Fibroblast of mammary gland (primary cell): ENCODE data around the gene GLDN.
A peak's percentile ranks its signal among the peaks of the same experiment; 100 is the strongest.
"Not testable (repeated sequence)": the region's sequence is repeated elsewhere in the genome, so short reads cannot be mapped to it uniquely, and the experiment has no call there.

ENCODE experiments used
- DNase-seq: peaks from one replicate; pipeline ENCODE4 v3.0.0-alpha.2; 2010; ENCODE audit warnings: low read depth
- H3K4me3 ChIP-seq: 2 replicates; pipeline ENCODE4 v1.5.1; 2011; ENCODE audit warnings: low read depth, mild to moderate bottlenecking, low read length, moderate library complexity; ENCODE audit not compliant: control insufficient read depth
- TF ChIP-seq, protein P1 (sequence below): conservative IDR thresholded peaks from 2 replicates; pipeline ENCODE4 v1.5.1; 2011; ENCODE audit warnings: low read depth, low read length, inconsistent platforms; ENCODE audit not compliant: control insufficient read depth, insufficient read depth

GLDN gene

DNA sequence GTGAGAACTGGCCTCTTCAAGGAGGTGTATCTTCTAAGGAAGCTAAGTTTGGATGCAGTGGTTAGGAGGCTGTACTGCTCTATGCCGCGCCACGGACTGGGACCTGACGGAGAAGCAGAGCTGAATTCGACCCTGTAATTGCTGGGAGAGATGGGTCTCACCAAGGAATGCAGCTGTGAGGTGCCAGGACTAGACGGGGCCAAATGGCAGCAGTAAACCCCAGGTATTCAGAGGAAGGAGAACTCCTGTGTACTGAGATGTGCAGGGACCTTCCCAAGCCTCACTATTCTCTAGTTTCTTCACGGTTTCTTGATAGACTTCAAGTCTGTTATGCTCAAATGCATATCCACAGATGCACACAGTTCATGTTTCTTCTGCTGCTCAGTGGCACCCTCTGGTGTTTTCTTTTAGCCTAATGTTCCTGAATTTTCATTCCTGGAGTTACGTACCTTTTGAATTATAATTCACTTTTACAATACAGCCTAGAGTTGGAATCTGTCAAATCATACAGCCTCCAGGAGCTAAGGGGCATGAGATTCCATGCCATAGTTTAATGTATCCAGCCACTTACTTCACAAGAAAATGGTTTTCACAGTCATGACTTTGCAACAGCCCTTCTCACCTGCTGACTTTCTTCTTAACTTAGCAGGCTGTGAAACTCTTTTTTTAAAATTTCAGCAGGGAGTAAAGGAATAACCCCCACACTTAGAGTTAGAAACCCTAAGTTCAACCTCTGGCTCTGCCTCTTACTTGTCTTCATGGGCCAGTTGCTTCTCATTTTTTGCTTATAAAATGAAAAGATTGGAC, 61.8 kb downstream of the GLDN start:
- no peak overlapping the region for H3K4me3 ChIP-seq
- TF ChIP-seq, protein P1, sequence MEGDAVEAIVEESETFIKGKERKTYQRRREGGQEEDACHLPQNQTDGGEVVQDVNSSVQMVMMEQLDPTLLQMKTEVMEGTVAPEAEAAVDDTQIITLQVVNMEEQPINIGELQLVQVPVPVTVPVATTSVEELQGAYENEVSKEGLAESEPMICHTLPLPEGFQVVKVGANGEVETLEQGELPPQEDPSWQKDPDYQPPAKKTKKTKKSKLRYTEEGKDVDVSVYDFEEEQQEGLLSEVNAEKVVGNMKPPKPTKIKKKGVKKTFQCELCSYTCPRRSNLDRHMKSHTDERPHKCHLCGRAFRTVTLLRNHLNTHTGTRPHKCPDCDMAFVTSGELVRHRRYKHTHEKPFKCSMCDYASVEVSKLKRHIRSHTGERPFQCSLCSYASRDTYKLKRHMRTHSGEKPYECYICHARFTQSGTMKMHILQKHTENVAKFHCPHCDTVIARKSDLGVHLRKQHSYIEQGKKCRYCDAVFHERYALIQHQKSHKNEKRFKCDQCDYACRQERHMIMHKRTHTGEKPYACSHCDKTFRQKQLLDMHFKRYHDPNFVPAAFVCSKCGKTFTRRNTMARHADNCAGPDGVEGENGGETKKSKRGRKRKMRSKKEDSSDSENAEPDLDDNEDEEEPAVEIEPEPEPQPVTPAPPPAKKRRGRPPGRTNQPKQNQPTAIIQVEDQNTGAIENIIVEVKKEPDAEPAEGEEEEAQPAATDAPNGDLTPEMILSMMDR, result peak; percentile 82
- DNase-seq, result peak; percentile 66

DNA sequence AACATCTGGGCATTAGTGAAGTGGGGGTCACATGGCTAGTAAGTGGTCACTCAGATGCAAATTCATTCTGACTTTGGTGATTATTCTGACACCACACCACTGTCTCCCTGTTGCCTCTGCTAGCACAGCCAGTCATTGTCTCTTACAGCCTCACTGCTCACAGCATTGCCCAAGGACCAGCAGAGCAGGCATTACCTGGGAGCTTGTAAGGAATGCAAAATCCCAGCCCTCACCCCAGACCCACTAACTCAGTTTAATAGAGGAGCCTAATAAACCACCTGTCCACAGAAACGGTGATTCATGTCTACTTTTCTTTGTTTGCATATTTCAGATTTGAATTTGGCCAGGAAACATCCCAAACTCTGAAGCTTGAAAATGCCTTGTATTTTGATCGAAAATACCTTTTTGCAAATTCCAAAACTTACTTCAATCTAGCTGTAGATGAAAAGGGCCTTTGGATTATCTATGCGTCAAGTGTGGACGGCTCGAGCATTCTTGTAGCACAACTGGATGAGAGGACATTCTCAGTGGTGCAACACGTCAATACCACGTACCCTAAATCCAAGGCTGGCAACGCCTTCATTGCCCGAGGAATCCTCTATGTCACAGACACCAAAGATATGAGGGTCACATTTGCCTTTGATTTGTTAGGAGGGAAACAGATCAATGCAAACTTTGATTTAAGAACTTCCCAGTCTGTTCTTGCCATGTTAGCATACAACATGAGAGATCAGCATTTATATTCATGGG, 62.7 kb downstream of the GLDN start:
- no peak overlapping the region for H3K4me3 ChIP-seq
- TF ChIP-seq, protein P1, result no peak
- no peak for DNase-seq

DNA sequence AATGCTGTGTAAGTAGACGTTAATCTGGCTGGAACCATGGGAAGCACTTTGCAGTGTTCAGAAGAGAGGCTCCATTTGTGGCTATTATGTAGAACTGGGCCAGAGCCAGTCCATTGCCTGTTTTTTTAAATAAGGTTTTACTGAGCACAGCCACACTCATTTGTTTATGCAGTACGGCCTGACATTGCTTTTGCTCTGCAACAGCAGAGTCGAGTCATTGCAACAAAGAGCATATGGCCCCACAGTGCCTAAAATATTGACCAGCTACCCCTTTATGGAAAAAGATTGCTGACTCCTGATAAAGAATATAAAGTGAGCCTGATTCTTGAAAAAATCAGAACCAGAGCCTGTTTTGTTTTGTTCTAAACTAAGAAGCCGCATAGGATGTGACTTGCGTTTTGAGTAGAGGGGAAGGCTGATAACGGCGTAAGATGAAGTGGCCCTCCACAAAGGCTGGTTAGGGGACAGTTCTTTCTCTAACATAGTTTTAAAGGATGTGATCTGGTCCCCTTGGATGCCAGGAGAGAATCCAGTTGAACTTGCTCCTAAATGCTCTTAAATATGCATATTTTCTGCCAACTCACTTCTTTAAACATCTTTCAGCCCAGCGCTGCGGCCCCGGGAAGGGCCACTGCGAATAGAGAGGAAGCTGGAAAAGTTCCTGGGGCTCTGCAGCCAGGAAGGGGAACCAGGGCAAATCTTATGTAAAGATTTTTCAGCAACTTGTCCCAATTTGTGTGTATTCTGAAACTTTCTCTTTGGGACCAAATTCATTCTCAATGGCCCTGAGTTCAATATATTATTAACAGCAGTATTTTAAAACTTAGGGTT, 64.5 kb downstream of the GLDN start:
- TF ChIP-seq, protein P1, result no peak
- DNase-seq, result no peak
- no peak overlapping the region for H3K4me3 ChIP-seq

DNA sequence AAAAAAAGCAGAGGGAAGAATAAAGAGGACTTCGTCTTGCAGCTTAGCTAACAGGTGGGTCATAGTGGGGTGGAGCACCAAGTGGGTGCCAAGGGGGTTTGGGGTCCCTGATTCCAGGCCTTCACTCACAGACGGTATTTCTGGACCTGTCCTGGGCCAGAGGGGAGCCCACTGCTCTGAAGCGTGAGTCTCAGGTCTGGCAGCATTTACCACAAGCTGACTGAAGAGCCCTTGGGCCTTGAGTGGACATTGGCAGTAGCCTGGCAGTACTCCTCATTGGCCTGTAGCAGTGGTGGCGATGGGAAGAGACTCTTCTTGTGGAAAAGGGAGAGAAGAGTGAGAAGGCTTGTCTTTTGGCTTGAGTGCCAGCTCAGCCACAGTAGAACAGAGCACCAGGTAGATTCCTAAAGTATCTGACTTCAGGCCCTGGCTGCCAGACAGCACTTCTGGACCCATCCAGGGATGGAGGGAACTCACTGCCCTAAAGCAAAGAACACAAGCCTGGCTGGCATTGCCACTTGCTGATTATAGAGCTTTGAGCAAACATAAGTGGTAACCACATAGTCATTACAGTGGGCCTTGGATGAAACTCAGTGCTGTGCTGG, 72.9 kb downstream of the GLDN start:
- TF ChIP-seq, protein P1, result no peak

DNA sequence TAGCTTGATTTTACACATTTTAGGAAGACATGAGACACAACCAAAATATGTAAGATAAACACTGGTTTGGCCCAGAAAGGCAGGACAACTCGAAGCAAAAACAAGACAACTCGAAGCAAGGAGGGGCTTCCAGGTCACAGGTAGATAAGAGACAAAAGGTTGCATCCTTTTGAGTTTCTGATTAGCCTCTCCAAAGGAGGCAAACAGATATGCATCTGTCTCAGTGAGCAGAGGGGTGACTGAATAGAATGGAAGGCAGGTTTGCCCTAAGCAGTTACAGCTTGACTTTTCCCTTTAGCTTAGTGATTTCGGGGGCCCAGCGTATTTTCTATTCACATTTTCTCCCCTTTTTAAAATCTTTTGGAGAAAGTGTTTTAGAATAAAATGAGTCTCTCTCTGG, 74.7 kb downstream of the GLDN start:
- TF ChIP-seq, protein P1, result no peak
- no peak overlapping the region for H3K4me3 ChIP-seq

More for the DNA sequence above, 72.9 kb downstream of the GLDN start:
- no peak for DNase-seq
- H3K4me3 ChIP-seq, result no peak overlapping the region

DNA sequence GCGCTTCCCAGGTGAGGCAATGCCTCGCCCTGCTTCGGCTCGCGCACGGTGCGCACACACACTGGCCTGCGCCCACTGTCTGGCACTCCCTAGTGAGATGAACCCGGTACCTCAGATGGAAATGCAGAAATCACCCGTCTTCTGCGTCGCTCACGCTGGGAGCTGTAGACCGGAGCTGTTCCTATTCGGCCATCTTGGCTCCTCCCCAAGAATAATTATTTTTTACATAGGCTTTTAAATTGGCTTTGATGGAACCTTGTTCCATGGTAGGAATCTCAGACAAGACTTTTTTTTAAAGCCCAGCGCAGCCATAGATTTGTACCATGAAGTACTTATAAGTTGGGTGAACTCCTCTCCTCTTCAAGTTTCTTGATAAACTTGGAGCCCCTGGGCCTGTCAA, 81.6 kb downstream of the GLDN start:
- H3K4me3 ChIP-seq, DNase-seq: not testable (repeated sequence)

More for the DNA sequence above, 74.7 kb downstream of the GLDN start:
- no peak for DNase-seq
